Activated gamma-delta T cell treated with anti-CD3 and anti-CD28 coated beads, Interleukin-2, amount 50 U/mL, for 16 hours (primary cell): ENCODE results near the gene LGALSL.
A peak's percentile ranks its signal among the peaks of the same experiment; 100 is the strongest.

Experiments
- DNase-seq: peaks from one replicate; pipeline ENCODE4 v3.0.0-alpha.2; 2020; ENCODE audit warnings: low read depth

Gene LGALSL

DNA sequence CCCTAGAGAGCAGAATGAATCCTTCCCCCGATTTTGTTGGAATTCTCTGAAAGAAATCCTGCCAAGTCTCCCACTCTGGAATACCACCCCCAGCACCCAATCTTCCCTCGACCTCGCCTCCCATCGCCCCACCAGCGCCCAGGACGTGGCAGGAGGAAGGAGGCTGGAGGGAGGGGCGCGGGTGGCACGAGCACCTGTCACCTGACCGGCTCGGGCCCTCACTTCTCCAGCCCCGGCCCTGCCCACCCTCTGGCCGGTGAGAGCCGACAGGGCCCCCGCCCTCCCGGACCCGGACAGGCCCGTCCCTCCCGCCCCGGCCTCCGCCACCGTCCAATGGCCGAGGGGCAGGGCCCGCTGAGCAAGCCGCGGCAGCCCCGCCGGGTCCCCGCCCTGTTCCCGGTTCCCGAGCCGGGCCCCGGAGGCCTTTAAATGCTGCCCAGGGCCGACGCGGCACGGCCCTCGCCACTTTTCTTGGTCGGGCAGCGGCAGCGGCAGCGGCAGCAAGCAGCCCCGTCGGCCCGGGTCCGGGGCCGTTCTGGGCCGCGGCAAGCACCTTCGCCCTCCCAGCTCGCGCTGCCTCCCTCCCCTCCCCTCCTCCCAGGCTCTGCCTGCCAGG lies at the start of gene LGALSL:
Gene LGALSL, plus strand, starts transcription at position 393 of the 616 bp plus-strand sequence. CDS start 384 bp downstream, outside the sequence.
- peak; percentile 9 for DNase-seq

GRCh38 chr2:64404743-64405142 lies 49.2 kb upstream of the LGALSL start:
- no peak for DNase-seq

- DNase-seq = no peak
Measured at GRCh38 chr2:64405581-64406406, 48.2 kb upstream of the LGALSL start.

DNA sequence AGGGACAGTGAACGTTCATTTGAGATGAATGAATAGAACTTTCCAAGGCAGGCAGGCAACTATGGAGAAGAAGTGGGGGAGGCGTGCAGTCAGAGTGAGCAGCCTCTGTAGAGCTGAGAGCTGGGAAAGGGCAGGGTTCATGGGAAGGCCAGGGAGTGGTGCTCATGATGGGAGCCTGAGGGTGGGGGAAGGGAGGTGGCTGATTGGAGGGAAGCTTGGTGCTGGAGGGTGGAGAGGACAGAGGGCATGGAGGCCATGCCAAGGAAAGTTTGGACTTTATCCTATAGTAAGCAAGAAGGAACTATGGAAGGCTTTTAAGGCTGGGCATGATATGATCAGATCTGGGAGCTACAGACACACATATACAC lies 47.6 kb upstream of the LGALSL start:
- DNase-seq = no peak

- DNase-seq = no peak
Measured at GRCh38 chr2:64408031-64408430, 45.9 kb upstream of the LGALSL start.

GRCh38 chr2:64410671-64411070 lies 43.3 kb upstream of the LGALSL start:
- DNase-seq = no peak

GRCh38 chr2:64412671-64413070 lies 41.3 kb upstream of the LGALSL start:
- no peak for DNase-seq

DNA sequence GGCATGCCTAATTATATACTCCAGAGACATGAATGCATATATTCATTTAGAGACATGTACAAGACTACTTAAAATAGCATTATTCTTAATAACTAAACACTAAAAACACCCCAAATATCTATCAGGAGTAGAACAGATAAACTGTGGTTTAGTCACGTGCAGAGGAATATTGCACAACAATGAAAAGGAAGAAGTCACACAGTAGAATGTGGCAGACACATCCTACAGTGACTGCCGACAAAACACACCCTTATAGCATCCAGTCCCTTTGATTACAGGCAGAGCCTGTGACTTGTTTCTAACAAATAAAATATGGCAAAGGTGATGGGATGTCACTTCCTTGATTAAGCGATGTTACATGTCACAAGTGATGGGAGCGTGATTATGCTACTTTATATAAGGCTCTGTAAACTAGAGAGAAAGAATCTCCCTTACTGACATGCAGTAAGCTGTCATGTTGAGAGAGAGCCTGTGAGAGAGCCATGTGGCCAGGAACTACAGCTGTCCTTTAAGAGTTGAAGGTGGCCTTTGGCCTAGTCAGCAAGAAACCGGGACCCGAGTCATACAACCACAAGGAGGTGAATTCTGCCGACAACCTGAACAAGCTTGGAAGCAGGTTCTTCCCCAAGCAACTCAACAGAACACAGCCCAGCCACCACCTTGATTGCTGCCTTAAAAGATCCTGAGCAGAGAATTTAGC lies 39.1 kb upstream of the LGALSL start:
- no peak for DNase-seq

- DNase-seq = no peak
Measured at GRCh38 chr2:64417624-64418023, 36.3 kb upstream of the LGALSL start.

GRCh38 chr2:64419596-64420165 lies 34.3 kb upstream of the LGALSL start:
- DNase-seq = no peak

- no peak for DNase-seq
Measured at GRCh38 chr2:64420677-64421076, 33.3 kb upstream of the LGALSL start.

DNA sequence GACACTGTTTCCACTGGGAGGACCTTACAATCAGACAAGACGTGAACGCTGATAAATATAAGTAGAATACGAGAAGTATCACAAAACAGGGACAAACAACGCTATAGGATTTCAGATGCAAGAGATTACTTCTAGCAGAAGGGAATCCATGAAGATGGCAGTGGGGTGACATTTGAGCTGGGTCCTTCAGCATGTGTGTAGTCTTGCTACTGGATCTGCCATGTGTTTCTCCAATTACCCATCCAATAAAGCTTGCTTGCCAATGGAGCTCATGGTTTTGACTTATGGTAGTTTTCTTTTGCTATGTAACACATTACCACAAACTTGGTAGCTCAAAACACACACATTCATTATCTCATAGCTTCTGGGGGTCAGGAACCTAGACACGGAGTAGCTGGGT lies 32.8 kb upstream of the LGALSL start:
- DNase-seq = no peak

DNA sequence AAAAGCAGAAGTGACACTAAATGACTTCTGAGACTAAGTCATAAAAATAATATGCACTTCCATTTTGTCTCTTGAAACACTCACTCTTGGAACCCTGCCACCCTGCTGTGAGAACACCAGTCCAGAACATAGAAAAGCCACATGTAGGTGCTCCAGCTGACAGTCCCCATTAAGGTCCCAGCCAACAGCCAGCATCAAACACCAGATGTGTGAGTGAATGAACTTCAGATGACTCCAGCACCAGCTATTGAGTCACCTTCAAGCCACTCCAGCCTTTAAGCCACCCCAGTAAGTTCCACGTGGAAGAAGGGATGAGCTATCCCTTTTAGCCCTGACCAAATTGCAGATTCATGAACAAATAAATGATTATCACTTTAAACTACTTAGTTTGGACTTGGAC lies 31.5 kb upstream of the LGALSL start:
- DNase-seq = no peak

DNA sequence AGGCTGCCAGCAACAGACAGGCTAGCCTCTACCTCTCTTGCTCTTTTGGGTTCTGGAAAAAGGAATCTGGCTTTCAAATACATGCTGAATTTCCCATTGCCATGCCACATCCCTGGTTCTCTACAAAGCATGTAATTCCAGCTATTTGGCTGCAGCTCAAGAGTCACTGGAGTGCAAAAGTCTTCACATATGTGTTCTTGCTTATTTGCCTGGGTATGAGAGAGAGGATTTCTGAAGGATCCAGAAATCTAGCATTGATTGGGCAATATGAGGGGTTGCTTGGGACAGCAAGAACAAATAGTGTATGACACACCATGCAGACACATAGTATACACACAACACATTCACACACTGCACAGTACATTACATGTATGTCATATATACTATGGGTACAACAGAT lies 30.7 kb upstream of the LGALSL start:
- DNase-seq = no peak

DNA sequence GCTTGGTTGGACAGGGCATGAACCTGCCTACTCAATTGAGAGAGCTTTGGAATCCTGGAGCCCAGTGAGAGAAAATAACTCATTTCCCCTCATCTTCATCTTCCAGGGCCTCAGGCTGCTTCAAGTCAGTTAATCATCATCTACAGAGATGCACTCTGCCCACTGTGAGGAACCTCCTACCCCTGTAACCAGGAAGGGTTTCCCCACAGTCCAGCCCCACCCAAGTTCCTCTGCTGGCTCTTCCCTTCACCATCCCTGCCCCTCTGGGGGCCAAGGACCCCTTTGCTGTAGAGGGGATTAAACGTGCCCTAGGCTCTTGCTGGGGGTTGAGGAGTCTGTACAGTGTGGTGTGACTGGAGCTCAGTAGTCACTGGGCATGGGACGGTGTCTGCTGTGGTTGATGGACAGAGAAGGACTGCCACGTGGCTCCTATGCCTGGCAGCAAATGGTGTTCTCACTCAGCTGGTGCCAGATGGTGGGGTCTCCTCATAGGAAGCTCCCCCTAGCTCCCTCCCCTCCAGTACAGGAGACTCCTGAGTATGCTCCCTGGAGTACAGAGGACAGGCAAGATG lies 29.5 kb upstream of the LGALSL start:
- no peak for DNase-seq

- no peak for DNase-seq
Measured at GRCh38 chr2:64426183-64426952, 27.6 kb upstream of the LGALSL start.

- no peak for DNase-seq
Measured at GRCh38 chr2:64434039-64434657, 19.8 kb upstream of the LGALSL start.

- DNase-seq = no peak
Measured at GRCh38 chr2:64437883-64438282, 16.1 kb upstream of the LGALSL start.

DNA sequence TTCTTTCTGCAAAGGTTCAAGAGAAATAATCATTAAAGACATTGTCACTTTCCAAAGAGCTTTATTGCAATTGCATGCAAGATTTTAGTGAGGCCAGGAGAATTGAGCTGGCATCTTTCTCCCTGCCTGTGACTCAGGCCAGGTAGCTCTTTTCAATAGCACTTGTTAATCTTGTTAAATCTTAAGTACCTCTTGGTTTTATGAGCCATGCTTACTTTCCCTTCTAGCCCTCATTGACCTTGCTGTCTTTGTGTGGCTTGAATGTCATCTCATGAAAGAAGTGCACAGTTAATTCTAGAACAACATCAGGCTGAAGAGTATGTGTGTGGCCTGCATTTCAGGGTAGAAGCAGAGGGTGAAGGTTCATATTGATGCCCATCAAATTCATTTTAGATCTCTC lies 14.8 kb upstream of the LGALSL start:
- no peak for DNase-seq

GRCh38 chr2:64440843-64441242 lies 13.1 kb upstream of the LGALSL start:
- DNase-seq = no peak

GRCh38 chr2:64442277-64442676 lies 11.7 kb upstream of the LGALSL start:
- no peak for DNase-seq
